Measurements from ENCODE around the gene CORO2A. TPM values are rescaled to one million over a fixed set of nuclear protein-coding genes. Genes with fewer than 3 reads are reported as not detected.

Gene CORO2A
- total RNA-seq, 1 experiment from 2014 or later: 15.8 TPM

- WGBS (ENCODE audit: extremely low coverage, insufficient read length, low lambda C conversion rate): no CpG with 5 or more reads among the region's 2 CpGs
- H2BK120ac ChIP-seq (ENCODE audit: low read depth, low read length, poor library complexity, severe bottlenecking): no peak overlapping the region
- H4K91ac ChIP-seq (ENCODE audit: insufficient read length, low read depth, low read length): no peak overlapping the region
- no peak overlapping the region for H3K23ac ChIP-seq (ENCODE audit: insufficient read length, low read depth, low read length)
- H3K79me1 ChIP-seq (ENCODE audit: insufficient read depth, low read depth, low read length, poor library complexity, severe bottlenecking): no peaks in the 10 kb centered on the region
- no peak overlapping the region for H2BK20ac ChIP-seq (ENCODE audit: low read depth, low read length, poor library complexity, severe bottlenecking)
- H3K4me2 ChIP-seq (ENCODE audit: insufficient read depth, insufficient read length, low read length): no peak overlapping the region
- Mint-ChIP-seq H3K27ac (no peak overlapping the region), H3K36me3 (ENCODE audit: insufficient read depth in 1 of 3, low read depth in 3 of 3) (peaks cover 9 to 37% (median 12%) of the 10 kb centered on the region in 3 experiments; a peak in 6 of 7 replicates), H3K27me3 (ENCODE audit: low read depth) (no peaks in the 10 kb centered on the region), H3K4me1 (peaks cover 13 to 17% of the 10 kb centered on the region in 2 experiments), H3K9me3 (no peaks in the 10 kb centered on the region), H3K4me3 (no peak overlapping the region)
- no peak overlapping the region for H3K56ac ChIP-seq (ENCODE audit: insufficient read length, low read depth, low read length)
- no peak overlapping the region for H3K14ac ChIP-seq (ENCODE audit: insufficient read depth, low read length)
- H2BK12ac ChIP-seq (ENCODE audit: insufficient read length, low read depth, low read length): no peak overlapping the region
- no peak overlapping the region for H3K9ac ChIP-seq (ENCODE audit: extremely low read depth, insufficient read length, low read length)
- no peaks in the 10 kb centered on the region for H3K79me2 ChIP-seq (ENCODE audit: insufficient read depth, low read length)
- no peaks in the 10 kb centered on the region for H3K27me3 ChIP-seq (ENCODE audit: insufficient read depth, low read length)
- no peak for DNase-seq
- H3K18ac ChIP-seq (ENCODE audit: insufficient read length, low read depth, low read length): no peak overlapping the region
- no peaks in the 10 kb centered on the region for H3K9me3 ChIP-seq (ENCODE audit: control insufficient read depth, low read depth, low read length)
- H2BK5ac ChIP-seq (ENCODE audit: insufficient read length, low read length): no peak overlapping the region
- H4K5ac ChIP-seq (ENCODE audit: insufficient read length, low read depth, low read length): no peak overlapping the region
- H3K4ac ChIP-seq (ENCODE audit: low read depth, low read length): no peak overlapping the region
- H3T11ph ChIP-seq (ENCODE audit: low read length): no peak overlapping the region
- H2AFZ ChIP-seq (ENCODE audit: low read length): no peak overlapping the region
- TF ChIP-seq CTCF (conservative IDR thresholded peaks at IDR 0.05): no peak
- H4K8ac ChIP-seq (replicated peaks; ENCODE audit: insufficient read length, low read depth, low read length): no peak overlapping the region
- no peak overlapping the region for H2BK15ac ChIP-seq (ENCODE audit: low read depth, low read length)
- no peaks in the 10 kb centered on the region for H4K20me1 ChIP-seq (ENCODE audit: control insufficient read depth, insufficient read depth, insufficient read length)
- H3K4me1 ChIP-seq (ENCODE audit: insufficient read depth, low read length): peaks cover 2% of the 10 kb centered on the region
- H2AK5ac ChIP-seq (ENCODE audit: insufficient read length, low read length): no peak overlapping the region
- H3K23me2 ChIP-seq (ENCODE audit: insufficient read length, low read depth, low read length, poor library complexity, severe bottlenecking): no peaks in the 10 kb centered on the region
- no peak overlapping the region for H3K27ac ChIP-seq (ENCODE audit: insufficient read length, low read depth, low read length)
Observed at GRCh38 chr9:98107926-98108325, 84.5 kb downstream of the CORO2A start.
